SHP77 (cell line): ENCODE results near the gene VMAC.
"Not testable (repeated sequence)": the region's sequence is repeated elsewhere in the genome, so short reads cannot be mapped to it uniquely, and the experiment has no call there.

Experiments
- DNase-seq, 2 experiments: peaks; one replicate each; lab custom pipeline; 2025; lab: John Stamatoyannopoulos, UW

VMAC gene

GRCh38 chr19:5904352-5905113, at the start of gene VMAC:
VMAC (plus strand) TSS chr19:5904872; CDS start chr19:5904891, 19 bp downstream.
- peak; percentile 100 for DNase-seq

DNA sequence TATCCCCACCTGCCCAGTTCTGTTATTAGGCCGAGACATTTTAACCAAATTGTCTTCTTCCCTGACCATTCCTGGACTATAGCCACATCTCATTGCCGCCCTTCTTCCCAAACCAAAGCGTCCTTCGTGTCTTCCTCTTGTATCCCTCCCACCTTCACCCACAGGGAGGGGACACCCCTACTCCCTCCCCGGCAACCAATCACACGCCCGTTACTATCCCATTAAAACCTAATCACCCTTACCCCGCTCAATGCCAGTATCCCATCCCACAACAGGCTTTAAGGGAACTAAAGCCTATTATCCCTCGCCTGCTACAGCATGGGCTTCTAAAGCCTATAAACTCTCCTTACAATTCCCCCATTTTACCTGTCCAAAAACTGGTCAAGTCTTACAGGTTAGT, 49.5 kb upstream of the VMAC start:
- not testable (repeated sequence) for DNase-seq

DNA sequence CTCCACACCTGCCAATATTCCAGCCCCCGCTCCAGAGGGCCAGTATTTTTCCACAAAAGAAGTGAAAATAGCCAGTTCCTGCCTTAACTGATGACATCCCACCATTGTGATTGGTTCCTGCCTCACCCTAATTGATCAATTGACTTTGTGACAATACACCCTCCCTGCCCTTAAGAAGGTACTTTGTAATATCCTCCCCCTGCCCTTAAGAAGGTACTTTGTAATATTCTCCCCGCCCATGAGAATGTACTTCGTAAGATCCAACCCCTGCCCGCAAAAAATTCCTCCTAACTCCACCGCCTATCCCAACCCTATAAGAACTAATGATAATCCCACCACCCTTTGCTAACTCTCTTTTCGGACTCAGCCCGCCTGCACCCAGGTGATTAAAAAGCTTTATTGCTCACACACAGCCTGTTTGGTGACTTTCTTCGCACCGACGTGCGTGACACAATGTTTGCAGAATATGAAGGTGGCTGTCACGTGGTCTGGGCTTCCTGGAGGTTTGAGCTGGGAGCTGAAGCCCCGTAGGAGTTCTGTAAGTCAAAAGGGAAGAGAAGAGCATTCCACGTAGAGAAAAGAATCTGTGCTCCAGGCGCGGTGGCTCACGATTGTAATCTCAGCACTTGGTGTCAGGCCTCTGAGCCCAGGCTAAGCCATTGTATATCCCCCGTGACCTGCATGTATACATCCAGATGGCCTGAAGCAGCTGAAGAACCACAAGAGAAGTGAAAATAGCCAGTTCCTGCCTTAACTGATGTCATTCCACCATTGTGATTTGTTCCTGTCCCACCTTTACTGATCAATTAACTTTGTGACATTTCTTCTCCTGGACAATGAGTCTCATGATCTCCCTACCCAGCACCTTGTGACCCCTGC, 47.2 kb upstream of the VMAC start:
- no peak for DNase-seq

GRCh38 chr19:5863030-5863665, 41.5 kb upstream of the VMAC start:
- DNase-seq, result no peak

- DNase-seq, result no peak
Measured at GRCh38 chr19:5864013-5864720, 40.5 kb upstream of the VMAC start.

DNA sequence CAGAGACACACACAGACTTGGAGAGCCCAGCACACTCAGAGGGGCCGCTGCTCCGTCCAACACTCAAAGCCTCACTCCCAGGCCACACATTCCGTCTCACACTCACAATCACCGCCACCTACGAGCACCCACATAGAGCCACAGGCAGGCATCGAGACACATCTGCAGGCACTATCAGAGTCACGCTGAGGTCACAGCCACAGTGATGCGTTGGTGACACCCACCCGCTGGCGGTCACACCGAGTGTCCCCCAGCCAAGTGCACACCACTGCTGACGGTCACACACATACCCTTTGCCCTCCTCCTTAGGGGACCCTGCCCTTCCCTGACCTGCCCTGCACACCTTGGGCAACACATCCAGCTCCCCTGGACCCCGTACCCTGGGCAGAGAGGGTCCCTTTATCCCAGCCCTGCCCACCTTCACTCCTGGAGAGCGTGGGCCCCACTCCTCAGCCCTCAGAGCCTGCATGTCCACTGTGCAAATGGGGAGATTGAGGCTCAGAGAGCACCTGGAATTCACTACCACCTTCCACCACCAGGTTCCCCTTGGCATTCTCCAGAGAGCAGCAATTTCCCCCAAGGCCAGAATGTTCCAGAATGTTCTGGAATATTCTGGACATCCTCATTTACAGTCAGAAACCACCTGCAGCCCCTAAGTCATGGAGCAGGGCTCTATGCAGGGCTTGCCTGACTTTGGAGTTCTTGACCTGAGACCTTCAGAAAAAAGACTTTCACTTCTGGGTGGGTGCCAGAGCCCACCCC, 39.8 kb upstream of the VMAC start:
- DNase-seq, result no peak

GRCh38 chr19:5865772-5866171, 38.9 kb upstream of the VMAC start:
- DNase-seq, result no peak

- no peak for DNase-seq
Measured at GRCh38 chr19:5867201-5868136, 37.2 kb upstream of the VMAC start.

DNA sequence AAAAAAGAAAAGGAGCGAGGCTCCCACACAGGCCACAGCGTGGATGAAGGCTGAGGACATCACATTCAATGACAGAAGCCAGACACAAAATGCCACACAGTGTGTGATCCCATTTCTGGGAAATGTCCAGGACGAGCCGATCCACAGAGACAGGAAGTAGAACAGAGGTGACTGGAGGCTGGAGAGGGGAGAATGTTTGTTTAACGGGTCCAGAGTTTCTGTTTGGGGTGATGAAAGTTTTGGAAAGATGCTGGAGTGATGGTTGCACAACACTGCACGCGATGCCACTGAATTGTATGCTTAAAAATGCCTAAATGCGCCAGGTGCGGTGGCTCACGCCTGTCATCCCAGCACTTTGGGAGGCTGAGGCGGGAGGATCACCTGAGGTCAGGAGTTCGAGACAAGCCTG, 33.7 kb upstream of the VMAC start:
- DNase-seq, result no peak

DNA sequence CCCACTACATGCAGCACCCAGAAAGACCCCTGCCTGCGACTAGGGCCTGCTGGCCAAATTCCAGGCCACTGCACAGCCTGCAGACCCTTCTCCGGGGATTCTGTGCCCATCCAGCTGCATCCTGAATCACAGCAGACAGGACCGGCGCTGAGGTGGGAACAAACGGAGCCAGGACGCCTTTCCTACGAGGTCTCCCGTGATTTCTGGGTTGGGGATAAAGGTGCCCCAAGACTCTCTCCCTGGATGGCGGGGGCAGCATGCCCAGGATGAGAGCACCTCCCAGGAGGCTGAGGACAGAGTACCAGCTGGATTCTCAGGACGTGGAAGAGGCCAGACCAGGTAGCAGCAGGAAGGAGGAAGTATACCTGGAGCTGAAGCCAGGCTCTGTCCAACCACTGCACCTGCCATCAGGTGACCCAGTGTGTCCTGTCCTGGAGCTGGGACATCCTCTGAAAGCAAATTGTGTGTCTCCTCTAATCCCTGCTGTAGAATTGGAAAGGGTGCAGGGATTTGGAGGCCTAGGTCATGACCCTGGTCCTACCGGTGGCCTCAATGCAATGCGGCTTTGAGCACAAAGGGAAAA, 31.0 kb upstream of the VMAC start:
- no peak for DNase-seq

DNA sequence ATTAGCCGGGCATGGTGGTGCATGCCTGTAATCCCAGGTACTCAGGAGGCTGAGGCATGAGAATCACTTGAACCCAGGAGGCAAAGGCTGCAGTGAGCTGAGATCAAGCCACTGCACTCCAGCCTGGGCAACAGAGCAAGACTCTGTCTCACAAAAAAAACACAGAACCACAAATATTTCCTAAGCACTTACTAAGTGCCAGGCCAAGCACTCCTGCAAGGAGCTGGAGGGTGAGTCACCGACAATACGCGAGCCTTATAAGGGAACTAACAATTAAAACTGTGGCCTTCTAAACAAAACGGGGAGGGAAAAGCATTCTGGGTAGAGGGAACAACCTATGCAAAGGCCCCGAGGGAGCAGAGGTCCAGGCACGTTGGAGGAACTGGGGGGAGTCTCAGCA, 30.2 kb upstream of the VMAC start:
- not testable (repeated sequence) for DNase-seq

DNA sequence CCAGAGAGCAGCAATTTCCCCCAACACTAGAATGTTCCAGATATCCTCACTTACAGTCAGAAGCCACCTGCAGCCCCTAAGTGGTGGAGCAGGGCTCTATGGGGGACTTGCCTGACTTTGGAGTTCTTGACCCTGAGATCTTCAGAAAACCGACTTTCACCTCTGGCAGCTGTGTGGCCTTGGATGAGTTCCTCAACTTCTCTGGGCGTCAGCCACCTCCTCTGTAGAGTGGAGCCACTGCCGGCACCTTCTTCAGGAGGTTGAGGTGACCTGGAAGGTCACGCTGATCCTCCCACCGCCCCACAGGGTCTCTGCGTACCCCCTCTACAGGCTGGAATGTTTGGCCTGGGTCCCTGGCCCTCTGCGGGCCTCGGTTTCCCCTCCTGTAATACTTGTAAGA, 27.2 kb upstream of the VMAC start:
- no peak for DNase-seq

DNA sequence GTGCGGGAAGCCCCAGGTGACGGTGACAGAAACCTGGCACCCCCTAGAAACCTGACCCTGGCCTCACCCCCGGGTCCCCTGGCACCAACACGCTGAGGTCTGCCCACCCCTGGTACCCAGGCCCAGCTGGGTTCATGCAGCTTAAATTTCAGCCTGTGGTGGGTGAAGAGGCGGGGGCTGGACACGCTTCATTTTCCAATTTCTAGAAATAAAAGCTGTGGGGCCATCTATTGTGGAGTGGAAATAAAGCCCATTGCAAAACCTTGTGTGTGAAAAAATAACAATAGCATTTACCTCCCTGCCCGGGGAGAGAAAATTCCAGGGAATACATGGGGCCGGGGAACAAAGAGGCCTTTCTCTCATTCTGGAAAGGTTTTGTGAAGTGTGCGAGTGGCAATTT, 26.8 kb upstream of the VMAC start:
- no peak for DNase-seq

GRCh38 chr19:5880196-5880595, 24.5 kb upstream of the VMAC start:
- no peak for DNase-seq

DNA sequence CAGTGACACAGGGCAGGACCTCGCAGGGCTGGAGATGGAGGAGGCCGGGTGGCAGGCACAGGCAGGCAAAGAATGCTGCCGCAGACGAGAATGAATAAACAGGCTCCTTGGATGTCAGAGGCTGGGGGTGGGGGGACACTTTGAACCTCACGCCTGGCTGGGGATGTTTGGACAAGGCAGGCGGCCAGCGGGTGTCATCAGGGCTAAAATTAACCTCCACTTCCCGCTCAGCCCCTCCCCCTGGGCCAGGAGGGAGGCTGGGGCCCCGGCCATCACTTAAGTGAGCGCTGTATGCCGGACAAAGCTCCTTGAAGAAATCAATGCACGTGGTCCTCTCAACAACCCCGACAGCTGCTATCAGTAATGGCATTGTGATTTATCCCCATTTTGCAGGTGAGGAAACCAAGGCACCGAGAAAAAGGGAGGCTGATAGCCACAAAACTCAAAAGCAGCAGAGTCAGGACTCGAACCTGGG, 24.0 kb upstream of the VMAC start:
- peak; percentile 64 to 83 for DNase-seq

GRCh38 chr19:5881543-5882299, 23.0 kb upstream of the VMAC start:
- peak; percentile 50 to 67 for DNase-seq

DNA sequence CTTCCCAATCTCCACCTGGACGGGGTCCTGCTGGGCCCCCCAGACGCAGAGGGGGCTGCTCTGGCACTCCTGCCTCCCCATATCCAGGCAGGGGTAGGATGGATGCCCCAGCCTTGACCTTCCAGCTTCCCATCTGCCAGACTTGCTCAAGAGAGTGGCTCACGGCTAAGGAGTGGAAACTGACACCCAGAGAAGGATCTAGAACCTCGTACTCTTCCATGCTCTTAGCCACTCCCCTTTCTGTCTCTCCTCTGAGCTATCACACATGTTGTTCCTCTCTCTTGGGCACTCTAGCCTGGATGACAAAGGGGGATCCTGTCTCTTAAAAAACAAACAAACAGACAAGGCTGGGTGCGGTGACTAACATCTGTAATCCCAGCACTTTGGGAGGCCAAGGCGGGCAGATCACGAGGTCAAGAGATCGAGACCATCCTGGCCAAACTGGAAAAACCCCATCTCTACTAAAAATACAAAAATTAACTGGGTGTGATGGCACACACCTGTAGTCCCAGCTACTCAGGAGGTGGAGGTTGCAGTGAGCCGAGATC, 22.2 kb upstream of the VMAC start:
- DNase-seq, result no peak

DNA sequence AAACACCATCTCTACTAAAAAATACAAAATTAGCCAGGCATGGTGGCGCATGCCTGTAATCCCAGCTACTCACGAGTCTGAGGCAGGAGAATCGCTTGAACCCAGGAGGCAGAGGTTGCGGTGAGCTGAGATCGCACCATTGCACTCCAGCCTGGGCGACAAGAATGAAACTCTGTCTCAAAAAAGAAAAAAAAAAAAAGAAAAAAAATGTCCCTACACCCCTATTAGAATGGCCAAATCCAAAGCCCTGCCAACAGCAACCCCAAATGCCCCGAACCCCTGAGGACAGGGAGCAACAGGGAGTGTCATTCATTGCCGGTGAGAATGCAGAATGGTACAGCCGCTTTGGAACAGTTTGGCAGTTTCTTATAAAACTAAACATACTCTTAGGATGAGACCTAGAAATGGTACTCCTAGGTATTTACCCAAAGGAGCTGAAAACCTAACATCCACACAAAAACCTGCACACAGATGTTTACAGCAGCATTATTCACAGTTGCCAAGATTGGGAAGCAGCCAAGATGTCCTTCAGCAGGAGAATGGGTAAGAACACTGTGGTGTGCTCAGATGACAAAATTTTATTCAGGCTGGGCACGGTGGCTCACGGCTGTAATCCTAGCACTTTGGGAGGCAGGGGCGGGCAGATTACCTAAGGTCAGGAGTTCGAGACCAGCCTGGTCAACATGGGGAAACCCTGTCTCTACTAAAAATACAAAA, 21.4 kb upstream of the VMAC start:
- DNase-seq, result not testable (repeated sequence)
